Subcutaneous adipose tissue (tissue), 4 donors: Measurements from ENCODE around the gene PDZRN4. TPM values are rescaled to one million over a fixed set of nuclear protein-coding genes. Genes with fewer than 3 reads are reported as not detected.

Experiments
- CTCF ChIP-seq: fragments of 450-650 bp; IDR thresholded peaks from one replicate; pipeline ENCODE4 v1.5.1; 2016; ENCODE audit warnings: low read depth, mild to moderate bottlenecking, control low read depth, antibody characterized with exemption, moderate library complexity
- total RNA-seq, 4 donors: library from RNA; depleted of rRNA; stranded (reverse); fragments of >200 nt; gene quantifications; one replicate each; pipeline ENCODE4 v1.1.0, GENCODE V29; 2016

PDZRN4 gene
- total RNA-seq: 10 to 100 TPM in 1 of 4 donors, 1 to 10 TPM in 2, under 1 TPM in 1; 0.49 to 11.7 (median 2.2) TPM

GRCh38 chr12:41188058-41188840 is at the start of gene PDZRN4:
Gene PDZRN4, plus strand, starts transcription at chr12:41188320.
- no peak for TF ChIP-seq CTCF

- TF ChIP-seq CTCF: no peak
Observed at GRCh38 chr12:41140117-41140516, 48.0 kb upstream of the PDZRN4 start.

GRCh38 chr12:41141104-41141503 is 47.0 kb upstream of the PDZRN4 start:
- TF ChIP-seq CTCF: no peak

GRCh38 chr12:41142376-41142775 is 45.7 kb upstream of the PDZRN4 start:
- no peak for TF ChIP-seq CTCF

GRCh38 chr12:41151793-41152192 is 36.3 kb upstream of the PDZRN4 start:
- no peak for TF ChIP-seq CTCF

- no peak for TF ChIP-seq CTCF
Observed at GRCh38 chr12:41162461-41162860, 25.7 kb upstream of the PDZRN4 start.

- no peak for TF ChIP-seq CTCF
Observed at GRCh38 chr12:41167701-41168100, 20.4 kb upstream of the PDZRN4 start.
